Endothelial cell of umbilical vein (primary cell): ENCODE measurements around the gene CP. TPM values are rescaled to one million over a fixed set of nuclear protein-coding genes. Genes with fewer than 3 reads are reported as not detected.

Source experiments
- BruUV-seq: library from RNA; stranded (reverse); fragments of 400-500 nt; replicated peaks from 2 replicates; lab custom pipeline; 2021; lab: Mats Ljungman, UMichigan
- CTCF ChIA-PET: fragments of 300-600, 350-600 bp; sonication (Branson Sonifier 250); formaldehyde crosslinking; loops from one replicate; lab custom pipeline; 2021; ENCODE audit warnings: antibody characterized with exemption, inconsistent platforms; lab: Charles Lee
- POLR2A ChIA-PET: fragments of 300-600, 350-600 bp; sonication (Branson Sonifier 250); formaldehyde crosslinking; loops from one replicate; lab custom pipeline; 2021; ENCODE audit warnings: antibody characterized with exemption, inconsistent platforms; lab: Charles Lee
- DNase-seq: peaks from one replicate; pipeline ENCODE4 v3.0.0-alpha.2; 2011; ENCODE audit warnings: low read depth, low spot score
- FAIRE-seq: peaks from 2 replicates; lab custom pipeline; 2011; peaks lifted over from hg19 to GRCh38; lab: Jason Lieb, UNC
- H2AFZ ChIP-seq: 2 replicates; pipeline ENCODE4 v1.6.0; 2012; ENCODE audit warnings: low read depth, low read length, control low read depth, inconsistent platforms
- H3K27ac ChIP-seq: 2 replicates; pipeline ENCODE4 v1.5.1; 2011; ENCODE audit warnings: low read depth, mild to moderate bottlenecking, control low read depth, low read length, moderate library complexity; ENCODE audit not compliant: insufficient read depth
- H3K27me3 ChIP-seq, 2 experiments: 2 replicates each; pipeline versions ENCODE4 v1.6.0 to v1.6.1; 2011; ENCODE audit warnings: low read length in 2 of 2, mixed read lengths in 1 of 2; ENCODE audit not compliant: control insufficient read depth in 2 of 2, insufficient read depth in 2 of 2
- H3K36me3 ChIP-seq, 2 experiments: 2 replicates in 1 of 2; 3 replicates in 1 of 2; pipeline ENCODE4 v1.5.1; 2011; ENCODE audit warnings: low read length in 2 of 2, mild to moderate bottlenecking in 1 of 2, moderate library complexity in 1 of 2; ENCODE audit not compliant: control insufficient read depth in 2 of 2, insufficient read depth in 2 of 2; ENCODE audit errors: extremely low read depth in 1 of 2
- H3K4me1 ChIP-seq: 3 replicates; pipeline ENCODE4 v1.5.1; 2011; ENCODE audit warnings: mild to moderate bottlenecking, low read length; ENCODE audit not compliant: control insufficient read depth, insufficient read depth; ENCODE audit errors: extremely low read depth
- H3K4me2 ChIP-seq: 2 replicates; pipeline ENCODE4 v1.6.1; 2011; ENCODE audit warnings: low read length, control low read depth, mixed read lengths; ENCODE audit not compliant: insufficient read depth
- H3K4me3 ChIP-seq, 3 experiments: fragments of 200-600 bp in 1 of 3; sonication (generic), shearing (Covaris generic) in 1 of 3; replicated peaks in 1 of 3; 2 replicates each; pipeline ENCODE4 v1.5.1; 2011 to 2016; ENCODE audit warnings: control low read depth in 3 of 3, low read length in 3 of 3, mild to moderate bottlenecking in 2 of 3, inconsistent platforms in 1 of 3, low read depth in 1 of 3, moderate library complexity in 1 of 3; ENCODE audit not compliant: insufficient read depth in 1 of 3
- H3K79me2 ChIP-seq: 2 replicates; pipeline ENCODE4 v1.6.0; 2012; ENCODE audit warnings: low read length, inconsistent platforms; ENCODE audit not compliant: control insufficient read depth, insufficient read depth
- H3K9ac ChIP-seq: replicated peaks from 2 replicates; pipeline ENCODE3; 2011; ENCODE audit warnings: low read length, control low read depth; ENCODE audit not compliant: insufficient read depth; ENCODE audit errors: extremely low read depth
- H3K9me1 ChIP-seq: replicated peaks from 3 replicates; pipeline ENCODE4 v1.6.0; 2011; ENCODE audit warnings: mild to moderate bottlenecking, low read length; ENCODE audit not compliant: control insufficient read depth, insufficient read depth; ENCODE audit errors: extremely low read depth
- H3K9me3 ChIP-seq: replicated peaks from 2 replicates; pipeline ENCODE4 v1.5.1; 2012; ENCODE audit warnings: low read length, inconsistent platforms; ENCODE audit not compliant: control insufficient read depth, insufficient read depth
- H4K20me1 ChIP-seq: replicated peaks from 2 replicates; pipeline ENCODE3; 2011; ENCODE audit warnings: mild to moderate bottlenecking, low read length; ENCODE audit not compliant: control insufficient read depth, insufficient read depth; ENCODE audit errors: extremely low read depth
- EZH2 ChIP-seq: IDR thresholded peaks from 2 replicates; pipeline ENCODE4 v1.6.1; 2012; ENCODE audit warnings: borderline replicate concordance, low read depth, mild to moderate bottlenecking, moderate library complexity, low read length, inconsistent platforms; ENCODE audit not compliant: severe bottlenecking
- FOS ChIP-seq: IDR thresholded peaks from 2 replicates; pipeline ENCODE4 v1.6.1; 2011; ENCODE audit warnings: mild to moderate bottlenecking, low read length, moderate library complexity, borderline replicate concordance; ENCODE audit not compliant: insufficient read depth
- GATA2 ChIP-seq: IDR thresholded peaks from 2 replicates; pipeline ENCODE4 v1.7.0; 2011; ENCODE audit warnings: low read depth, mild to moderate bottlenecking, moderate library complexity, mixed read lengths, low read length; ENCODE audit not compliant: insufficient read length, insufficient read depth
- JUN ChIP-seq: IDR thresholded peaks from 2 replicates; pipeline ENCODE4 v1.6.1; 2011; ENCODE audit warnings: borderline replicate concordance, low read depth; ENCODE audit not compliant: insufficient read length, insufficient read depth
- MYC ChIP-seq: IDR thresholded peaks from one replicate; pipeline ENCODE4 v1.6.1; 2011; ENCODE audit warnings: mild to moderate bottlenecking, low read depth, low read length
- POLR2A ChIP-seq: IDR thresholded peaks from 2 replicates; pipeline ENCODE4 v1.6.1; 2012; ENCODE audit warnings: low read depth, mild to moderate bottlenecking, control low read depth, low read length
- POLR2AphosphoS5 ChIP-seq: IDR thresholded peaks from 2 replicates; pipeline ENCODE4 v1.6.1; 2012; ENCODE audit warnings: low read depth, mild to moderate bottlenecking, control low read depth, low read length, moderate library complexity; ENCODE audit not compliant: insufficient read depth
- dilution Hi-C: fragments of 300-500 bp; cut with MboI; formaldehyde crosslinking; loops from one replicate; pipeline ENCODE4 v1.15.0; 2019; ENCODE audit warnings: low sequenced_read_pairs; ENCODE audit not compliant: extremely low pct_ligation_motif_present
- intact Hi-C: fragments of 100-400 bp; cut with micrococcal nuclease; formaldehyde crosslinking; loops from one replicate; pipeline ENCODE4 v1.10.0; 2022
- polyA plus RNA-seq, 4 experiments: library from polyadenylated mRNA; depleted of rRNA in 3 of 4; stranded (reverse) in 3 of 4; unstranded in 1 of 4; fragments of >200 nt; gene quantifications; 2 replicates each; pipeline versions ENCODE4 v1.2.1 to v1.2.3, GENCODE V29; 2011 to 2012; ENCODE audit warnings: missing spikeins in 1 of 4
- total RNA-seq: library from RNA; stranded (reverse); gene quantifications from 2 replicates; pipeline ENCODE4 v1.2.3, GENCODE V29; 2021
- TF ChIP-seq, protein P1 (sequence below): IDR thresholded peaks from 2 replicates; pipeline ENCODE4 v1.6.1; 2011; ENCODE audit not compliant: insufficient read depth, insufficient read length
- TF ChIP-seq, protein P2 (sequence below), 2 donors: IDR thresholded peaks; 1 replicate in 1 of 2; 2 replicates in 1 of 2; pipeline ENCODE4 v1.5.1; 2011; ENCODE audit warnings: low read length in 2 of 2, mild to moderate bottlenecking in 2 of 2, moderate library complexity in 2 of 2, control low read depth in 1 of 2, inconsistent platforms in 1 of 2, low read depth in 1 of 2; ENCODE audit not compliant: insufficient read depth in 1 of 2; ENCODE audit errors: extremely low read depth in 1 of 2

CP gene
- total and polyA plus RNA-seq, 2 donors (not counting 3 experiments of a cell fraction or from before 2014, with no cell fraction given) = not detected

GRCh38 chr3:149251186-149251585 lies 29.6 kb upstream of the CP start:
- H3K9ac ChIP-seq = no peak overlapping the region
- no peaks in the 10 kb centered on the region for H3K27me3 ChIP-seq
- no peaks in the 10 kb centered on the region for H3K9me3 ChIP-seq
- no peak overlapping the region for H2AFZ ChIP-seq
- peaks cover 20% of the 10 kb centered on the region for H3K4me1 ChIP-seq
- BruUV-seq = no TSS peak
- H3K9me1 ChIP-seq = no peaks in the 10 kb centered on the region
- CTCF ChIA-PET = interaction anchor here (1.7 kb wide), 1 partner anchor 131 kb away, joined by 3 read pairs; no protein-coding TSS in a partner anchor
- TF ChIP-seq, protein P1, sequence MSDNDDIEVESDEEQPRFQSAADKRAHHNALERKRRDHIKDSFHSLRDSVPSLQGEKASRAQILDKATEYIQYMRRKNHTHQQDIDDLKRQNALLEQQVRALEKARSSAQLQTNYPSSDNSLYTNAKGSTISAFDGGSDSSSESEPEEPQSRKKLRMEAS = no peak
- TF ChIP-seq JUN = no peak
- TF ChIP-seq GATA2 = no peak
- TF ChIP-seq POLR2A = no peak
- TF ChIP-seq MYC = no peak
- TF ChIP-seq FOS = no peak
- no peak for TF ChIP-seq EZH2
- TF ChIP-seq, protein P2, sequence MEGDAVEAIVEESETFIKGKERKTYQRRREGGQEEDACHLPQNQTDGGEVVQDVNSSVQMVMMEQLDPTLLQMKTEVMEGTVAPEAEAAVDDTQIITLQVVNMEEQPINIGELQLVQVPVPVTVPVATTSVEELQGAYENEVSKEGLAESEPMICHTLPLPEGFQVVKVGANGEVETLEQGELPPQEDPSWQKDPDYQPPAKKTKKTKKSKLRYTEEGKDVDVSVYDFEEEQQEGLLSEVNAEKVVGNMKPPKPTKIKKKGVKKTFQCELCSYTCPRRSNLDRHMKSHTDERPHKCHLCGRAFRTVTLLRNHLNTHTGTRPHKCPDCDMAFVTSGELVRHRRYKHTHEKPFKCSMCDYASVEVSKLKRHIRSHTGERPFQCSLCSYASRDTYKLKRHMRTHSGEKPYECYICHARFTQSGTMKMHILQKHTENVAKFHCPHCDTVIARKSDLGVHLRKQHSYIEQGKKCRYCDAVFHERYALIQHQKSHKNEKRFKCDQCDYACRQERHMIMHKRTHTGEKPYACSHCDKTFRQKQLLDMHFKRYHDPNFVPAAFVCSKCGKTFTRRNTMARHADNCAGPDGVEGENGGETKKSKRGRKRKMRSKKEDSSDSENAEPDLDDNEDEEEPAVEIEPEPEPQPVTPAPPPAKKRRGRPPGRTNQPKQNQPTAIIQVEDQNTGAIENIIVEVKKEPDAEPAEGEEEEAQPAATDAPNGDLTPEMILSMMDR (IDR thresholded peaks at IDR 0.05; ENCODE audit: extremely low read depth in 1 of 2, insufficient read depth in 1 of 2, low read depth in 1 of 2, low read length in 2 of 2) = no peak
- no peak for TF ChIP-seq POLR2AphosphoS5
- H3K36me3 ChIP-seq = no peaks in the 10 kb centered on the region
- no peaks in the 10 kb centered on the region for H4K20me1 ChIP-seq
- no peaks in the 10 kb centered on the region for H3K79me2 ChIP-seq
- intact Hi-C loops (no loop called here), dilution Hi-C loops (no loop called here)
- DNase-seq = no peak
- POLR2A ChIA-PET = no interaction called here
- H3K4me3 ChIP-seq = no peak overlapping the region
- no peak for FAIRE-seq
- no peak overlapping the region for H3K4me2 ChIP-seq
- H3K27ac ChIP-seq = no peak overlapping the region
